HG03025 (cell line): ENCODE data around the gene IFT88.

Experiments used
- ATAC-seq: cut with Tn5 transposase; IDR thresholded peaks from one replicate; pipeline ENCODE4 v1.9.1; 2021; ENCODE audit warnings: mild to moderate bottlenecking, moderate library complexity; ENCODE audit not compliant: unreplicated experiment, low FRiP score

IFT88 gene

GRCh38 chr13:20711301-20712044 lies 144.5 kb downstream of the IFT88 start:
- ATAC-seq, result no peak

DNA sequence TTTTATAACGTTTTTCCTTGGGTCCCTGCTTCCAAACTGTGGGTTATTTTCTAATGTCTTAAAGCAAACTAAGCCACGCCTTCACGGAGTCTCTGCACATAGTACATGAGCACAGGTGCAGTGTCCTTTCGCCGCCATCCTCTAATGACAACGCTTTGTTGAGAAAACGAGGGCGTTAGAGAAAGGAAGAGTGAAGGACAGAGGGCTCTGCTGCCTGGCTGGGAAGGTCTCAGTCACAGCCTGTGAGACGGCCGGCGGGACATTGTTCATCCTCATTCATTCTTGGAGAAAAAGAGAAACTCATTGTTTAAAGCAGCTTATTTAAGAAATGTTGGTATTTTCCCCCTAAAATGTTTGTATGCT lies 146.0 kb downstream of the IFT88 start:
- ATAC-seq, result no peak

DNA sequence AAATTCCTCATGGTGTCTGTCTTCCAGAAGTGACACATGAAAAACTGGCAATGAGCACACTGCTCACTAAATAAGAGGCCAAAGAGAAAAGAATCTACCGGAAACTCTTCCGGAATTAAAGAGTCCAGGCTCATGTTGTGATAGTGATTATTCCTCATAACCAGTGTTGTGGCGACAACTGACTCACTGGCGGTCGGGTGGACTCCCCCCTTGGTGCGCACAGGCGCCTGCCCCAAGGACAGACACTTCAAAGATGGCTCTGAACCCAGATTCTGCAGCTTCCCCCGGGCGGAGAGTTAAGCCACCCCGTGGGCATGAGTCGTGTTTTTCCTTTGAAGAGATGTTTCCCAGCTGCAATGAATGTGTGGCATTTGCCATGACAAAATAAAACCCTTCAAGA lies 146.8 kb downstream of the IFT88 start:
- no peak for ATAC-seq

- no peak for ATAC-seq
Measured at GRCh38 chr13:20714161-20714560, 147.2 kb downstream of the IFT88 start.

GRCh38 chr13:20714563-20715329 lies 147.8 kb downstream of the IFT88 start:
- ATAC-seq, result no peak

DNA sequence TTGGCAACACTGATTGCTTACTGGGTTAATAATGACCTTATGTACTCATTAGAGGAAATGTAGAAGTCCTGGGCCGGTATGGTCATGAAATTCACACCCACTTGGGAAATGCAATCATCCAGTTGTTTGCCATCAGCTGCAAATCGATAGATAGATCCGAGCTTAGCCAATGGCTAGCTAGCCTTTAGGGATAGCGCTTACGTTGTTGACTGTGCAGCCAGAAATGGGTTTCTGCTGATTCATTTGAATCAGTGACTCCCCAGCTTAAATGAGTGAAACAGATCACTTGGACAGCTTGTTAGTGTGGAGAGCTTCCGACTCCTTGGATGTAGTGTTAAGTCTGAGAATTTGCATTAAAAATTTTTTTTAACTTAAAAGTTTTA lies 148.4 kb downstream of the IFT88 start:
- no peak for ATAC-seq

- no peak for ATAC-seq
Measured at GRCh38 chr13:20716951-20717350, 150.0 kb downstream of the IFT88 start.

GRCh38 chr13:20717581-20718542 lies 150.9 kb downstream of the IFT88 start:
- no peak for ATAC-seq

- ATAC-seq, result no peak
Measured at GRCh38 chr13:20718958-20719566, 152.1 kb downstream of the IFT88 start.

DNA sequence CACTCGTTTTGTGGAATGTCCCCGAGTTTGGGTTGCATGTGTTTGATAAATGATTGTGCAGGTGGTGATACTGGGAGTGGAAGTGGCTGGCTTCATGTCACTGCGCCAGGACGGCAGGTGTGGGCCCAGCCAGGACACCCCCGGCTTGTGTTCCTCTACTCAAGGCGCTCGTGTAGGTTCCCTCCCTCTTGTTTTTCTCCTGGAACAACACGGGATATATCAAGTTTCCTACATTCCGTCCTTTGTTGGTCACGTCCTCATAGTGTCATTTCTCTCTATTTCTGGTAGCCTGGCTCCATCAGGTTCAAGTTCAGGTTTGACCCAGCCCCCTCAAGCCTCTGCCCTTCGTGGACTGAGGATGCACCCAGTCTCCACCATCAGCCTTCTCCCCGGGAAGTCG lies 152.8 kb downstream of the IFT88 start:
- ATAC-seq, result no peak

DNA sequence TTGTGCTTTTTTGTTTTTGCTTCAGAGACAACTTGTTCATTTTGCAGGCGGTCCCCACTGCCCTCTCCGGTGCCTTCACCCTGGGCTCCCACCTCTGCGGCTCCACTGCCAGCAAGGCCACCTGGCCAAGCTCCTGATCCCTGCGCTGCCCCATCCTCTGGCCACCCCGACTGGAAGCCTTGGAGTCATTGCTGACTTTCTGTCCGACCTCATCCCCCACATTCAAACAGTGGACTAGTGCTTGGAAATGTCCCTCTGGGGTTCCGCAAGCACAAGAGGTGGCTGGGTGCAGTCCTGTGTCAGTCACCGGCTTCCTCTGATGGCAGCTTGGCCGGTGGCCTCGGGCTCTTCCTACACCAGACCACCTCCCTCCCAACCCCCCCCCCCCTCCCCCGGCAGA lies 153.5 kb downstream of the IFT88 start:
- ATAC-seq, result no peak

DNA sequence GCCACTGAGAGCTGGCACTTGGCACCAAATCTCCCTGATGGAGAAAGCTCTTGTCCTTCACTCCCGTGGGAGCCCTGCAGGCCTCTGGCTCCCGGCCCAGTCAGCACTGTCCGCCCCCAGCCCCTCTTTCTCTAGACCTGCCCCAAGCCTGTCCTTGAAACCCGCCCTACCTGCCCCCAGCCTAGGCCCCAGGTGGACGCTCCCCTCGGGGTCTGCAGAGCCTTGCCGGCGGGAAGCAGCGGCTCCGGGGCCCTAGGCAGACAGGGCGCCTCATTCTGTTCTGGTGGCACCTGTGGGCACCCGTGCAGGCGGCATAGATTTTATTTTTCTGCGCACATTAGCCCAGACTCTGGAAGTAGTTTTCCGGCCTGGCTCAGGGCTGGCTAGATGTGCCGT lies 154.1 kb downstream of the IFT88 start:
- no peak for ATAC-seq

DNA sequence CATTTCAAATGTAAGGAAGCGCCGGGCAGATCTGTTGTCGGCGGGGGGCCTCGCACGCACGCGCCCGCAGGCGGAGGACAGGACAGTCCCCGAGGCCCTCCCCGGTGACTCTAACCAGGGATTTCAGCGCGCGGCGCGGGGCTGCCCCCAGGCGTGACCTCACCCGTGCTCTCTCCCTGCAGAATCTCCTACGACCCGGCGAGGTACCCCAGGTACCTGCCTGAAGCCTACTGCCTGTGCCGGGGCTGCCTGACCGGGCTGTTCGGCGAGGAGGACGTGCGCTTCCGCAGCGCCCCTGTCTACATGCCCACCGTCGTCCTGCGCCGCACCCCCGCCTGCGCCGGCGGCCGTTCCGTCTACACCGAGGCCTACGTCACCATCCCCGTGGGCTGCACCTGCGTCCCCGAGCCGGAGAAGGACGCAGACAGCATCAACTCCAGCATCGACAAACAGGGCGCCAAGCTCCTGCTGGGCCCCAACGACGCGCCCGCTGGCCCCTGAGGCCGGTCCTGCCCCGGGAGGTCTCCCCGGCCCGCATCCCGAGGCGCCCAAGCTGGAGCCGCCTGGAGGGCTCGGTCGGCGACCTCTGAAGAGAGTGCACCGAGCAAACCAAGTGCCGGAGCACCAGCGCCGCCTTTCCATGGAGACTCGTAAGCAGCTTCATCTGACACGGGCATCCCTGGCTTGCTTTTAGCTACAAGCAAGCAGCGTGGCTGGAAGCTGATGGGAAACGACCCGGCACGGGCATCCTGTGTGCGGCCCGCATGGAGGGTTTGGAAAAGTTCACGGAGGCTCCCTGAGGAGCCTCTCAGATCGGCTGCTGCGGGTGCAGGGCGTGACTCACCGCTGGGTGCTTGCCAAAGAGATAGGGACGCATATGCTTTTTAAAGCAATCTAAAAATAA lies 154.7 kb downstream of the IFT88 start:
- no peak for ATAC-seq

DNA sequence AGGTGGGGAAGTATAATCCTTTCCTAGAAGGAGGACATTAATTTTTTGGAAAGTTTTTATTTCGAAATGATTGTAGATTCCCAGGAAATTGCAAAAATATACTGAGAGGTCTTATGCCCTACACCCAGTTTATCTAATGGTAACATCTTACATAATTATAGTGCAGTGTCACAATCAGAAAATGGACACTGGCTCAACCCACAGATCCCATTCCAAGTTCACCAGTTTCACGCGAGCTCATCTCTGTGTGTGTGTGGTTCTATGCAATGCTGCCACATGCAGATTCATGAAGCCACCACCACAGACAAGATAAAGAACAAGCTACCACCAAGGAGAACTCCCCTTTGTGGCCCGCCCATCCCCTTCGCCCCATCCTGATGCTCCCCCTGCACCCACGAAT lies 160.9 kb downstream of the IFT88 start:
- no peak for ATAC-seq

GRCh38 chr13:20728579-20729311 lies 161.8 kb downstream of the IFT88 start:
- ATAC-seq, result no peak

DNA sequence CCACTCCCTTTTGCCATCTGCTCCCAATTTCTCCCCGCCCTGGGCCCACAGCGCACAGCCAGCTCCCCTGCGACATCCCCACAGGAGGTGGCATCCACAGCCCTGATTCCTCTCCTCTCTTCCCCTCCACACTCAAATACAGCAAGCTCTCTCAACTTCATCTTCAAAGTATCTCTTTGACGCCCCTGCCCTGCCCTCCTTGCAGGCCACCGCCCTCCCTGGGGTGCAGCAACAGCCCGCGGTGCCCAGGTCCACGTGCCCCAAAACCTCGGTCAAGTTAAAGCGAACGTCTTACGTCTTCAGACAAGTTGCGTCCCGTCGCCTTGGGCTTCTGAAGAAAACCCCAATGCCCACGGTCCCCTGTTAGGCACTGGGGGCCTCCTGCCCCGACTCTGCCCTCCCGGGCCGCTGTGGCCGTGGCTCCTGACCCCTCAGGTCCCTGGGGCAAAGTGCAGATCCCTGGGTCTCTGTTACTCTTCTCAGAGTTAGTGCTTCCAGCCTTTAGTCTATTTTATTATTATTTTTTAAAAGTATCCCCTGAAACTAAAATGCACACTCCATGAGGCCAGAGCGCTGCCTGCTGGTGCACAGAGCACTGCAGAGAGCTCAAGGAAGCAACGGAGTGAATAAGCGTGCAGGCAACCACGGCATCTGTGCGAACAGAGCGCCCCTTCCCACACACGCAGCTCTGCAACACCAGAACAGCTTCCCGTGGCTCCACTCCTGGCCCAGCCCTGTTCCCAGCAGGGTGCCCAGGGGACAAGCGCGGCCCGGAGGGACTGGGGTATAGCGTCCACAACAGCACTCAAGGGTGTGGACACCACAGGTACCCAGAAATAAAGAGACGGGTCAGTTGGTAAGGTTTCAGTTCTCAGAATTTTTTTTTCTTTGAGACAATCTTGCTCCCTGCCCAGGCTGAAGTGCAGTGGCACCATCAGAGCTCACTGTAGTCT lies 163.0 kb downstream of the IFT88 start:
- ATAC-seq, result no peak

GRCh38 chr13:20738616-20739015 lies 171.7 kb downstream of the IFT88 start:
- ATAC-seq, result no peak

- ATAC-seq, result no peak
Measured at GRCh38 chr13:20740021-20740420, 173.1 kb downstream of the IFT88 start.
